CD4-positive, alpha-beta T cell treated with Interleukin-17A for 1 hour (primary cell): Measurements from ENCODE around the gene ZBTB16.

Experiments
- DNase-seq: peaks from one replicate; pipeline ENCODE4 v3.0.0-alpha.2; 2020

ZBTB16 gene

DNA sequence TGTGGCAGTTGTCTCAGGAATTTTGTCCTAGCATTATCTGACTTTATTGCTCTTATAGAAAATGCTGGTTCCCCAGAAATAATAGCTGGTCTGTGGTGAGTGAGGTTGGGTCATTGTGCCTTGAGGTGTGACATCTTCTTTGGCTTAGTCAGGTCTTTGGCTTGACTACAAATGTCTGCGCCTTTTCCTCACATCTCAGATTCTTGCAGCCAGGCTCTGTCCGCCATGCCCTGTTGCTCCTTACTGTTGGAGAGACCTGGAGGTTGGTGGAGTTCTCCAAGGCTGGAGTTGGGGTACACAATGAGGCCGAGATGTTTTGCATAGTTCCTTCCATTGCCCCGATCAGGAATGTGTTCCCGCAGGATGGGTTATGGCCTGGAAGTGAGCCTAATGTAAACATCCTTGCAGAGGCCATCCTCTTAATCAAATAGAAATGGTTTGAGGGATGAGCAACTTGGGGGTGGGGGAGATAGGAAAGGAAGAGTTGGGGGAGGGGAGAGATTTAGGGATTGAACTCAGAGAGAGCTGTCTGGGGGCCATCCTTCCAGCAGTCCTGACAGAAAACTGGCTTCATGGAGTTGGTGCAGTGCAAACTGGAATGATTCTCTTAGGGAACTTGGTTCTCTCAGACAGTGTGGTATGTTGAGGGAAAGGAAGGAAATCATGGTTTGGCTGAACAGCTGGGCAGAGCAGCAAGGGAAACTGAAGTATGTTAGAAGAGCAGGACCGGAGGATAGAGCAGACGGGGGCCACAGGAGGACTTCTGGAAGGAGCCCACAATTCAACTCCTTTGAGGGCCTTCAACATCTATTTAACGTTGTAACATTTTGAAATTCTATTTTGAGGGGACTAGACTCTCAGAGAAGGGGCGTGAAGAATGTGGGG, 49.9 kb downstream of the ZBTB16 start:
- DNase-seq: no peak

DNA sequence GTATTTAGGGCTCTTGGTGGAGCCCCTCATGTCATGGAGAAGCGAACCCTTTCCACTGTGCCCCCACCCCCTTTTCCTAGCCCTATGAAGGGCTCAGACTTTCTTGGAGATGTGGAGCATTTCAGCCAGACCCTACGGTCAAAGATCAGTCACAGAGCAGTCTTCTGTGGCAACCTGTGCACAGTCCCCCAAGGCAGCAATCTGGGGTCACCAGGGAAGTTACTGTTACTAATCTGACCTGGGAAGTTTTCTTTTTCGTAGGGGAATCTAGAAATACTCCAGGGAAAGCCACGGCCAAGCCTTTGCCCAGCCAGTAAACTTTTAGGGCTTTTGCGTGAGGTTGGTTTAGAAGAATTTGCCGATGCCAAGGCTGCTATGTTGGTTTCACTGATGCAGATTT, 50.6 kb downstream of the ZBTB16 start:
- DNase-seq: no peak

DNA sequence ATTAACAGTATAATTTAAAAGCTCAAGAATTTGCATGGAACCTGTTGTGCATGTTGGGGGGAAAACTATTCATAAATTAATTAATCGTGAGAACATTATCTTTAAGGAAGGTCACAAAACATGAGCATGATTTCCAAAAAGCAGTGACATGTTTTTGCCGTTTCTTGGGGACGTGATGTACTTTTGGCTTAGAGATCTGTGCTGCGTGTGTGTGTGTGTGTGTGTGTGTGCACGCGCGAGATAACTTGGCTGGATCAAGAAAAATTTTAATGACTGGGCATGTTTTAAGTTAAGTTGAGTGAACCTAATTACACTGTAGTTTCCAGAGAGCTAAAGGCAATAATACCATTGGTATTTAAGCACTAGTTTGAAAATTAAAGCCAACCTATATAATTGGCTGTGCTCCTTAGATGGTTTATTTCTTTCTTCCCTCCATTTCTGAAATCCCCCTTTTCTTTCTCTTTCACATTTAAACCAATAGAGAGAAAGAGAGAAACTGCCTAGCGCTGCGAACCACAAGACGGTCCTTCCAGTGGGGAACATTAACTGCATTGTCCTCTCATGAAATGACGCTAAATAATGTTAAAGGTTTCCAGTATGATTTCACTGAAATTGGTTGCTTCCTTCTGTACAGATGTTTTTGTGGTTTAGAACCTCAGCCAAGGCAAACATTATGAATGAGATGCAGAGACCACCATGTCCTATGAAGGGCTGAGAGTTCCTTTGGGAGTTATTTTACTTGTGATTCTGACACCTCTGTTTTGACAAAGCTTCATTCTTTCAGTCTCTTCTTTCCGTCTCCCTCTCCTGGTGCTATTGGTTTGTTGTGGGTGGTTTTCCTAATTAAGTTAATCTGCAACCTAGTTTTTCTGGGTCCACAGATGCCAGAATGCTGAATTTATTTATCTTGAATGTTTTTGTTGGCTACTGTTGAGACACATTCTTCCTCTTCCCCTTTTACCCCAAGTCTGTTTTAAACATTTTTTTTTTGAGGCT, 51.7 kb downstream of the ZBTB16 start:
- no peak for DNase-seq

DNA sequence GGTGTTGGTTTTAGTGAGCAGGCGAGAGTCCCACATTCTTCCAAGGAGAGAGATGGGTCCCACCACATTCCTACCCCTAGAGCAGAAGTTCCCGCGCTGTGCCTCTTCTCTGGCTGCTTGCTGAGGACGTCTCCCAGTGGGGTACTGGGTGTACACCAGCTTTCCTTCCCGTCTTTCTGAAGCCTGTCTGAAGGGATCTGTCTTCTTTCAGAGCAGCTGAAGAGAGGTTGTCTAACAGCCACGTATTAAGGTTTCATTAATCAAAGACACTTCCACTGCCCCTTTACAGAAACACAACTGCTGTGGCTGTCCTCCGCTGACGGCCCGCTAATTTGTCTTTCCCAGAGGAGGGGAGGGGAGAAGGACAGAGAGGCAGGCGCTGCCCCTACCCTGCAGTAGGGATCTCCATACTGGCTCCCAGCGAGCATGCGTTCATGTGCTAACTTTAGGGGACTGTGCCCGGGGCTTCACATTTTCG, 56.0 kb downstream of the ZBTB16 start:
- no peak for DNase-seq

DNA sequence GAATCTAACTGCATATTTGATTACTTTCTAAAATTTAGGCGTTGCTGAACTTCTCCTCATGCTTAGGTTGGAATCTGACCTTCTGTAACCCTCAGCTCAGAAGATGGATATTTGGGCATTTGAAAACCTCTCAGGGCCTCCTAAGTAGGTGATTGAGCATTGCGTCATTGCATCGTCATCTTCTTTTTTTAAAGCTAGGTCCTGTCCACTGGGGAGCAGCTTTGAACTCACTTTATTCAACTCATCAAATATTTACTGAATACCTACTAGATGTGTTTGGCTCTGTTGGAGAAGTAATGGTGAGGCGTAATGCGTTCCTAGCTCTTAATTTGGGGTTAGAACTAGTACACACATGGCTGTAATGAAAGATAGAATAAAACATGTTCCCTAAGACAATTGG, 56.8 kb downstream of the ZBTB16 start:
- no peak for DNase-seq

DNA sequence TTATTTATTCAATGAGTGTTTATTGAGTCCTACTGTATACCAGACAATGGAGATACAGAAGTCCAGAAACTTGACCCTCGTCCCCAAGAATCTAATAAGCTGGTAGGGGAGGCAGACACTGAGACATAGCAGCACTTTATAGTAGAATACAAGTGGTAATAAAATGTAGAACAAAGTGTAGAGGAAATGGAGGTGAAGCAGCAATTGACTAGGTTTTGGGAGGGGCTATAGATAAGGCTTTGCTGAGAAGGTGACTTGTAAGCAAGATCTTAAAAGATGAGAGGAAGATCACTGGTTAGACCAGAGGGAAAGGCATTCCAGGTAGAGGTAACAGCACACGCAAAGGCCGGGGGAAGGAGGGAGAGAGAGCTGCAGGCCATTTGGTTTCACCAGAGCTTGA, 57.3 kb downstream of the ZBTB16 start:
- DNase-seq: no peak

DNA sequence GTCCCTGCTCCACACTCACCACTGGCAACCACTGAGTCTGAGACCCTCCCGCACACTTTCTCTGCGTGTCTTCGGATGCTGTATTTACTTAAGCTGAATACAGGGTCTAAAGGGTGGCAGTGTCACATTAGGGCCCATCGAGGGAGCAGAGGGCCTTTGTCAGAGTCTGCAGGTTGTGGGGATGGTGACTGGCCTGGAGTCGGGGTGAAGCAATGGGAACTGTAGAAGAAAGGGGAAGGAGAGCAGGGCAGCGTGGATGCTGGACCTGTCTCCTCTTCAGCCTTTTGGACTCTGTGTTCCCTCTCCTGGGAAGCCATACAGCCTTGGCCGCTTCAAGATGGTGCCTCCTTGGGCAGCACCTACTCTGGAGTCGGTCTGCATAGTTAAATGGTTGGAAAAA, 61.1 kb downstream of the ZBTB16 start:
- no peak for DNase-seq

DNA sequence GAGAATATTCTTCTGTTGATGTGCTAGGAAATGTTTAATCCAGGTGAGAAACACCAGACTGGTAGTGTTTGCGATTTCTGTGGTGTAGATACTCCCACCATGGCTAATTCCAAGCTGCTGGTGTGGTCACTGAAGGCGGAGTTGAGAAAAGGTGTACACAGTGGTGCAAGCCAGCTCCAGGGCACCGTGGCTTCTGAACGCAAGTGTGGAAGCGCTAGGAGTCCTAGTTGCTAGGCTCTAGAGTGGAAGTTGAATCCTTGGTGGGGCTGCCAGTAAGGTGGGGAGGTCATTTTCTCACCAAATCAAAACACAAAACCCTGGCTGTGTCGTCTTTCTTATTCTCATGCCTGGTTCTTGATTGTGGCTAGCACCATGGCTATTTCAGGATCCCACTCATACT, 61.6 kb downstream of the ZBTB16 start:
- DNase-seq: no peak

DNA sequence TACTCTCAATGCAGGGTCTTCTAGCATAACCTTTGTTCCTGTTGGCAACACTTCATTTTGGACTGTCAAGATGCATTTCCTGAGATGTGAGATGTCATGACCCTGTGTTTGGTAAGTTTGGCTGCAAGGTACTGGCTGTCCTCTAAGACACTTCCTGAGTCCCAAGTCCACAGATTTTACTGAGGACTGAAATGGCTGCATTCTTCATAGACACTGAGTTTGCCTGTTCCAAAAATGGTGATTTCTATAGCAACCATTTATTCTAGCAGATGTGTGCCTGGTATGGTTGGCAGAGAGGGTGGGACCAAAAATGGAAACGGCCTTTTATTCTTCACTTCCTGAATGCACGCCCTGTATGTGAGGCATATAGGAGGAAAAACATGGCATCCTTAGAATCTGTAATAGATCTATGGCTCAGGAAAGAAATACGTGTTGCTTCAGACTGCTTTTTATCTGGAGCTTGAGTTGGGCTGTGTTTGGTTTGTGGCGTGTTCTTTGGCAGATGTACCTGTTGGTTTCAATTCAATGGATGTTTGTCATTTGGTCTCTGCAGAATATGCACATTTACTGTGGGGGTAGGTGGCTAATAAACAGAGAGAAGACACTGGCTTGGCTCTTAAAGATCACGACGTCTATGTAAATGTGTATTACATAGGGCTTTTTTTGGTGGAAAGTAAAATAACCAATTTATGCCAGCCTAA, 62.4 kb downstream of the ZBTB16 start:
- no peak for DNase-seq

DNA sequence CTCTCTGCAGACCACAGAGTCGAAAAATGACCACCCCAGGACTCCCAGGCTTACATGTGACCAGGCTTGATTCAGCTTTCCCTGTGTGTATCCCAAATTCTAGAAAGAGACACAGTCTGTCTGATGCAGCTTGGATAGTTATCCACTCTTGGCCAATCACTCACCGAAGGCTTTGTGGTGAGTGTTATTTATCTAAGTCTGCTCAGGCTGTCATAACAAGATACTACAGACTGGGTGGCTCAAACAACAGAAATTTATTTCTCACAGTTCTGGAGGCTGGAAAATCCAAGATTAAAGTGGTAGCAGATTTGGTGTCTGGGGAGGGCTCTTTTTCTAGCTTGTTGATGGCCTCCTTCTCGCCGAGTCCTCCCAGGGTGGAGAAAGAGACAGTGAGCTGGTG, 63.2 kb downstream of the ZBTB16 start:
- DNase-seq: no peak

DNA sequence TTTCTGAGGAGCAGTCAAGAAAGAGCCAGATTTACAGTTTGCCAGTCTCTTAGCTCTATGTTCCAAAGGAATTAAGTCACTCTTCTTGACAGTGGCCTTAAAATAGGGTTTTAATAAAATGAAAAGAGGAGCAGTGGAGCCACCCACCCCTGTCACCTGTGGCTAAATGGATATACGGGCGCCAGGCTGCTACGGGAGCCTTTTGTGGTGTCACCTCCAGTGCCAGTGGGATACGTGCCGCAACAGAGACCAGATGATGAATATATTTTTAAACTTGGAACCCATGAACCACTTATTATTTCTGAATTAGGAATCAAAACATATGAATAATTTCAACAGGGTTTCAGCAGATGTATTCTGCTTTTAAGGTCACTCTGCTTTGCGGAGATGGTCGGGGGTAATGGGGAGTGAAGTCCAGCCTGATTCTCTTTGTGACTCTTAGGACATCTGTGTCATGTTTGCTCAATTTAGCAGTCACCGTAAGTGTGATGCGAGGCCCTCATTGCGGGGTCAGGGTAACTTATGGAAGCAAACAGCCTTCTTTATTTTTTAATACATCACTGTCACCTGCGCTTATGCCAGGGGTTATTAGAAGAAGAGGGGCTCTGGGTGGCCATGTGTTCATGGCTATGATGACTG, 64.3 kb downstream of the ZBTB16 start:
- DNase-seq: no peak

DNA sequence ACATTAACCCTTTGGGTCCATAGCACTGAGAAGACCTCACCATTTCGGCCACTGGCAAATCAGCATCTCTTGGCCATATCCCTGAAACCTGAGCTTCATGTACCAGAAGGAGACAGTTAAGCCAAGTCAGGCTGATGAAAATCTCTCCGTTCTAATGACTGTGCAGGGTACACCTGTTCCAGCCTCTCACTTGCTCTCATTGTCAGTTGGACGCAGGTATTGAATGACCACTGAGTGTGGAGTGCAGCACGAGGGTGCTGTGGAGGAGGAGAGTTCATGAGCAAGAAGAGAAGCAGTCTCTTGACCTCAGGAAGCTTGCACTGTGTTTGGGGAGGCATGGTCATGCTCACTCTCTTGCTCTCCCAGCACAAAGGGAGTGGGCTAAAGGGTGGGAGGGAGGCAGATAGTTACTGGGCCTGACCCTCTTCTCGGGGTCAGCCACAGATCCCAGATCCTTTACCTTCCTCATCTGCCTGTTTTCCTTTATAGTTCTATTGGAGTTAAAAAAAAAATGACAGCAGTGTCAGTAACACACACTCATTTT, 65.2 kb downstream of the ZBTB16 start:
- no peak for DNase-seq

DNA sequence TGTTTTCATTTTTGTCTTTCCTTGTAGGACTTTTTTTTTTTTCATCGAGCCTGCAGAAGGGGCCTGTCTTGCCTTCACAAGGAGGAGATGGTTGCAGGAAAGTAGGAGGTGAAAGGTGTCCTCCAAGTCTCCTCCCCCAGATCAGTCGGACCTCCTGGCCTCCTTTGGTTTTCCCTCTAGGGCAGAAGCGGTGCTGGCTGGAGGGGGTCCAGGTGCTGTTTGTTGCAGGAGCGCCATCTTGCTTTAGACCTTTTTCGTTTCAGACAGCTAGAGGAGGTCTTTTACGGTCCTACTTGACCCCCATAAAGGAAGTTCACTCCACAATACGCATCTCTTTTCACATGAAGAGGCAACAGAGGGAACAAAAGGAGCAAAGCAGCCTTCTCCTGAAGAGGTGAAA, 66.0 kb downstream of the ZBTB16 start:
- no peak for DNase-seq

DNA sequence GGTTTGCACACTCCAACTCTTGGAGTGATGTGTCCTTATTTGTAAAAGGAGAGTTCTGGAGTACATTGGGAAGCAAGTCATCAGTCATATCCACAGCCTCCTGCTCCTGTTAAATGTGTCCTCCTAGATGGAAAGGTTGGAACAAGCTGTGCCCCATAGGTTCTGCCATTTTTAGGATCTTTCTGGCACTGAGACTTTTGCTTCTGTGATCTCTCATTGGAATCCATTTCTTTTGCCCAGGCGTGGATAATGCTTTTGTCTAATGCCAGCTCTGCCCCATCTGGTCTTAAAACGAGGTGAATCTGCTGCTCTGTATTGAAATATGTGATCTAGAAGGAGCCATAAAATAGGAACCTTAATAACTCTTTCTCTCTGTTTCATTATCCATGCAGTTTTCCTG, 66.4 kb downstream of the ZBTB16 start:
- no peak for DNase-seq

DNA sequence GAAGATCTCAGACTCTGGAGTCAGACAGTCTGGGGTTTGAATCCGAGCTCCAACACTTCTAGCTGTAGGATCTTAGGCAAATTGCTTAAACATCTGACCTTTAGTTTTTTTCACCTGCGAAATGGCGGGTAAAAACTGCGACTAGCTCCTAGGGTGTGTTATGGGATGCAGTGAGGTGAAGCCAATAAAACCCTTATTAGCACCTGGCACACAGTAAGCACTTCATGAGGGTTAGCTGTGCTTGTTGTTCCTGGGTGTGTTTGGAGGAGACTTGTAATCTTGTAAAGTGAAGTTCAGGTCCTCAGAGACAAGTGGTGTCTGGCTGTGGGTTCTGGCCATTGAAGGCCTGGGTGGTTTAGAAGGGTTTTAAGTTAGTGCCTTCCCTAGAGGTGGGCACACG, 68.9 kb downstream of the ZBTB16 start:
- DNase-seq: no peak

DNA sequence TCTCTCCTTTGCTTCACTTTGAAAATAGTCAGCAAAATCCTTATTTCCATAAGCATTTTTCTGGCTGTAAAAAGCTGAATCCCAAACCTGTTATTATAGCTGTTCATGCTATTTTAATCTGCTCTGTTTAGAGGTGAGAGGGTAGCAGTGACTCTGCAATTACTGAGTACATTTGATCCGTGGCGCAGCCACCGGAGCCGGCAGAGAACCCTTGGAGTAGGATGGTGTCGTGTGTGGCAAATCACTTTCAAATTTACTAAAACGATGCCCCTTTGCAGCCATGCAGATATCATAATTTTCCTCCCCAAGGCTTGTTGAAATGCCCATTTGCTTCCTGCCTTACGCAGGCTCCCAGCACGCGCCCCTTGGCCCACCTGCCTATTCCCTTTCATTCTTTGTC, 69.6 kb downstream of the ZBTB16 start:
- DNase-seq: no peak

DNA sequence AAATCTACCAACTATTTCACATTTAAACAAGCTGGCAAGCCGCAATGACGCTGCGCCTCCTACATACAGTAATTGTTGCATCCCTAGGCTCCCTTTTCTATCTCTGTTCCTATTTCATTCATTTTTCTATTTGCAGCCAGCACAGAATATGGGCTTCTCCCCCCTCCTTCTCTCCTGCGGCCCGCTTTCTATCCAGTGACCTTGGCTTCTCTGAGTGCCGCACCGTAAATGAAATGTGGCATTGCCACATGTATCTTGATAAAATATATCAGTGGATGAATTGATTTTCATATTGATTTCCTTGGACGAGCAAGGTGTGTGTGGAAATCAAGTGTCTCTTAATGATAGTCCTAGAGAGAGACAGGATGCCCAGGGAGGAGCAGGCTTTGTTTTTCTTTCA, 70.2 kb downstream of the ZBTB16 start:
- no peak for DNase-seq

DNA sequence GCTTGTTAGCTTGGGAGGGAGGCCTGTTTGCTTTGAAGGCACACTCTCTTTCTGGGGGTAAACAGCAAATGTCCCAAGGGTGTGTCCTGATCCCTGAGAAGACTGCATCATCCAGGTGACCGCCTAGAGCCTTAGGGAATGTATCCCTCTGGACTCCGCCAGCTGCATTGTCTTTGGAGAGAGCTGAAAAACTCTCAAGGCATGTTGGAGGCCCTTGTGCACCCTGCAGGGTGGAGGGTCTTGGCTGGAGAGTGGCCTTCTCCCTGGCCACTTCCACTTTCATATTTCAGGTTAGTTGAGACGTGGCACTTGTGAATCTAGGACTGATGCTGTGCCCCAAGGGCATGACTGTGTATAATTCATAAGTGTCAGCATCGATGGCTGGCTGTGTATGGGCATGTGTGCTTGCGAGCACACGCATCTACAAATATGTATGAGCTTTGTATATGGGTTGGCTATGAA, 70.6 kb downstream of the ZBTB16 start:
- DNase-seq: no peak

DNA sequence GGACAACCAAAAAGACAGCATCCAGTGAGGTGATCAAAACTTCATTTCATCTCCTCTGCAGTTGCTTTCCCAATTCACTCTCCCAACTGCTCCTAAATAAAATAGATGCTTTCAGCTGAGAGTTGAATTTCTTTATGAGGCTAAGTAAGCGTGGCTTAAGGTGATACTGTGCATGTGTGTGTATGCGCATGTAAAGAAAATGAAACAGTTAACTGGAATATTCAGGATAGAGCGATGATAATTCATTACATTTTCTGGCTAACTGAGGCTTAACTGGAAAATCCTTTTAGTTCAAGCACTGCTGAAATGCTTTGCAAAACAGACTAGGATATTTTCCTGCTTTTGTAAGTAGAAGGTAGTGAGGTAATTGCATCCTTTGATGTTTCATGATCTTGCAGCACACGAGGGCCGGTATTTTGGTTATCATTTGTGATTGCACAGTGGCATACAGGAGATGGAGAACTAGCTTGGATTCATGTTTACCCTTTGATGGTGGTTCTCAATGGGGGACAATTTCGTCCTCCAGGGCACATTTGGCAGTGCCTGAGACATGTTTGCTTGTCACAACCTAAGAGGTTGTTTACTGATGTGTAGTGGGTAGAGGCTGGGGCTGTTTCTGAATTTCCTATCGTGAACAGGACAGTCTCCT, 71.2 kb downstream of the ZBTB16 start:
- no peak for DNase-seq

DNA sequence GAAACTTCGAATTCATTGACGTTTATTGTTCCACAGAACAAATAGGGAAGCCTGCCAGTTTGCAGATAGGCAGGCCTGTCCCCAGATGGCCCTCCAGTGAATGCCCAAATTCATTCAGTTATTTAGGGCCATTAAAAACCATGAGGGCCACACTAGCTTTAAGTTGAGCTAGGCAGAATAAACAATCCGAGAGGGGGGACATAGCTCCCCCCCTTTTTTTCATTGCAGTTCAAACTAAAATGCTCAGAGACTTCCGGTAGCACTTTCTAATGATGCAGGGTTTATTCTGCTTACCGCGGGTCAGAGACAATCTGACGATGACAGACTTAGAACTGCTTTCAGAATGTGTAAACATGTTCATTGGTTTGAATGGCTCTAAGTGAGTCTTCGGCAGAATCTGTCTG, 72.0 kb downstream of the ZBTB16 start:
- peak; percentile 32 for DNase-seq

DNA sequence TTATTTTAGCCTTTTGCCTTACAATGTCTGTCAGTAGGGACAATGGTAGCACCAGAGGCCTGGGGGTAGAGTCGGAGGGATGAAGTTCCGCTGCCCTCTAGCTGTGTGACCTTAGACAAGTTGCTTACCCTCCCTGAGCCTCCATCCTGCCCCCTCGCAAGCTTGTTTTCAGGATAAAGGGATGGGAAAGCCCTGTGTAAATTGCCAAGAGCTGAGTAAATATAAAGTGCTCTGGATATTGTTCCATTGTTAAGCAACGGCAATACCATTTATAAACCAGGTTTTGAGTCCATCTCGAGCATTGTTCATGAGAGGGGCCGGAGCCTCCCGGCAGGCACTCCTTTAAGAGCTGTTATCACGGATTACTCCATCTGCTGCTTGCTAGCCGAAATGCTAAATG, 72.9 kb downstream of the ZBTB16 start:
- DNase-seq: no peak

DNA sequence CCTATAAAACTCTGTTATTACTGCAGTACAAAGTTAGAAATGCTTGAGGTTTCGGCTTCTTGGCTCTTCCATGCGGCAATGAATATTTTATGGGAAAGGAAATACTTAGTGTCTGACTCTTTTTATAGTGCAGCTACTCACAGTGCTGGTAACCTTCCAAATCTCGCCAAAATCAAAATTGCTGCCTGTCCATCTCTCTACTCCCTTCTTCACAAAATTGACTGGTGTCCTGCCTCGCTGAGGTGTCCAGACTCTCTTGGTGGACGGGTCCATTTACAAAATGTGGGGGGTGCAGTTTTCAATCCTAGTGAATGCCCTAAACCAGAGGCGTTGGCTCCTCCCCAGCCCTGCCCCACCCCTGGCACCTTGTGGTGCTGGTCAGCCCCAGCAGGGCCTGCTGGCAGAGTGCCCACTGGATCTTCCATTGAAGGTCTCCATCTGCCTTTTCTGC, 73.5 kb downstream of the ZBTB16 start:
- no peak for DNase-seq
